Neural progenitor cell (in vitro differentiated cells): ENCODE results near the gene PUS1.

Source experiments
- EZH2phosphoT487 ChIP-seq: fragments of 200-600 bp; sonication (generic); IDR thresholded peaks from 2 replicates; pipeline ENCODE4 v1.6.1; 2017; ENCODE audit warnings: antibody characterized with exemption
- TF ChIP-seq, protein P1 (sequence below): fragments of 200-600 bp; sonication (generic); IDR thresholded peaks from 2 replicates; pipeline ENCODE4 v1.5.1; 2017; ENCODE audit warnings: antibody characterized with exemption, mild to moderate bottlenecking

DNA sequence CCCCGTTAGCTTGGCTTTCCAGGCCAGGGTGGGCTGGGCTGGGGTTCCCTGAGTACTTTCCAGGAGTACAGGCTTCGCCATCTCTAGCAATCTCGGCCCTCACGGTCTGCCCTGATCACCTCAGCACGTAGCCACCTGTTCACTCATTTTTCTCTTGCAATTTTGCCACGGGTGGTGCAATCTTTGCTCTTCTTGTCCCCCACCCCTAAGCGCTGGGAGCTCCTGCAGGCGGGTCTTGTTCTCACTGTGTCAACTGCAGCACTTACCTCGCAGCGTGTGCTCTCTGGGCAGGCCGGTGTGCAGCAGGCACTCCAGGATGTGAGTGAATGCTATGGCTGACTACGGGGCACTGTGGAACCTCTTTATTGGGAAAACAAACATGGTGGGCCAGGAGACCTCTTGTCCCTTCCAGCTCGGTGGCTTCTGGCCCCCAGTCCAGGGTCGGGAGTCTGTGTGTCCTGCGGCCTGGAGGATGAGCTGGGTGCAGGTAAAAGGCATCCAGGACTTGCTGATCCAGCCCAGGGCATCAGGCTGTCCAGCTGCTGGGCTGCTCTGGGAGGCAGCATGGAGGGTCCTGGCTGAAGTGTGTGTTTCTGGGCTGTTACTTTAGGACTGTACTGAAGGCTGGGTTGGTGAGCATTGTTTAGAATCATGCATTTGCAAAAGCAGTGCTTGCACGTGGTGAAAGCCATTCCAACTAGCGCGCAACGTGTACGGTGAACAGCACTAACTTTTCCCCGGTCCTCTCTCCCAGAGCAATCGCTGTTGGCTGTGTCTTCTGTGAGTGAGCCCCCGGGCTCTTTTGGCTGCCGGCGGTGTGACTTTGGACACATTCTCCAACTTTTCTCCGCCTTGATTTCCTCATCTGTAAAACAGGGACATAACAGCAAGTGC is 36.1 kb upstream of the PUS1 start:
- TF ChIP-seq, protein P1, sequence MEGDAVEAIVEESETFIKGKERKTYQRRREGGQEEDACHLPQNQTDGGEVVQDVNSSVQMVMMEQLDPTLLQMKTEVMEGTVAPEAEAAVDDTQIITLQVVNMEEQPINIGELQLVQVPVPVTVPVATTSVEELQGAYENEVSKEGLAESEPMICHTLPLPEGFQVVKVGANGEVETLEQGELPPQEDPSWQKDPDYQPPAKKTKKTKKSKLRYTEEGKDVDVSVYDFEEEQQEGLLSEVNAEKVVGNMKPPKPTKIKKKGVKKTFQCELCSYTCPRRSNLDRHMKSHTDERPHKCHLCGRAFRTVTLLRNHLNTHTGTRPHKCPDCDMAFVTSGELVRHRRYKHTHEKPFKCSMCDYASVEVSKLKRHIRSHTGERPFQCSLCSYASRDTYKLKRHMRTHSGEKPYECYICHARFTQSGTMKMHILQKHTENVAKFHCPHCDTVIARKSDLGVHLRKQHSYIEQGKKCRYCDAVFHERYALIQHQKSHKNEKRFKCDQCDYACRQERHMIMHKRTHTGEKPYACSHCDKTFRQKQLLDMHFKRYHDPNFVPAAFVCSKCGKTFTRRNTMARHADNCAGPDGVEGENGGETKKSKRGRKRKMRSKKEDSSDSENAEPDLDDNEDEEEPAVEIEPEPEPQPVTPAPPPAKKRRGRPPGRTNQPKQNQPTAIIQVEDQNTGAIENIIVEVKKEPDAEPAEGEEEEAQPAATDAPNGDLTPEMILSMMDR: no peak
- TF ChIP-seq EZH2phosphoT487: no peak
